ENCODE data around the gene MRPS23. TPM values are rescaled to one million over a fixed set of nuclear protein-coding genes. Genes with fewer than 3 reads are reported as not detected.

MRPS23 gene
- total RNA-seq, 3 donors from 2014 or later (not counting 1 experiment from before 2014, with no cell fraction given) = 12.8 to 17.3 (median 17.2) TPM

DNA sequence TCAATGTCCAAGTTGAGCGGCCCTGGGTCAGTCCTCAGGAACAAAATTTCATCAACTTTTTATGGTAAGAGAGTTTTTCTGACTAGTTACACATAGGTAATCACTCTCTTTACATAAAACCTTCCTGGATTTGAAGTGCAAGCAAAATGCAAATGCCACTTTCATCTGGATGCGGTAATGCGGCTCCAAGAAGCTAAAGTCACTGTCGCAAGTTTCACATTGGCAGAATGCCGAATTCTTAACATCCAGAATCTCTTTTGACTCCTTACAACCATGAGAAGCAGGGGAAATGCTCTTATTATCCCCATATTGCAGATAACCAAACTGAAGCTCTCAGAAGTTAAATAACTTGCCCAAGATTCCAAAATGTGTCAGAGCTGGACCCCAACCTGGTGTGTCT lies 30.0 kb downstream of the MRPS23 start:
- no peaks in the 10 kb centered on the region for H3K36me3 ChIP-seq (ENCODE audit: control insufficient read depth, insufficient read depth, low read length)
- intact Hi-C loops (cut with micrococcal nuclease) = no loop called here
- no peak for DNase-seq
- no peak for ATAC-seq
- WGBS (ENCODE audit: insufficient coverage) = 94% methylated on average over 5 of the region's 5 CpGs
- H3K4me1 Mint-ChIP-seq = no peaks in the 10 kb centered on the region
- H3K4me3 ChIP-seq (ENCODE audit: low read length) = no peak overlapping the region
- peaks cover 6 to 31% of the 10 kb centered on the region in 2 donors for H3K27me3 Mint-ChIP-seq (ENCODE audit: low read depth in 2 of 2)
- H3K4me1 ChIP-seq (ENCODE audit: control insufficient read depth, insufficient read depth, low read length) = no peaks in the 10 kb centered on the region
- H3K9me3 Mint-ChIP-seq = no peaks in the 10 kb centered on the region
- no peak for TF ChIP-seq CTCF (IDR thresholded peaks at IDR 0.05)
- no peaks in the 10 kb centered on the region for H3K9me3 ChIP-seq (ENCODE audit: control insufficient read depth, insufficient read depth, low read length)
- H3K4me3 Mint-ChIP-seq = no peak overlapping the region
- peaks cover 3% of the 10 kb centered on the region for H3K27me3 ChIP-seq (ENCODE audit: control insufficient read depth, insufficient read depth, low read length)
- H3K27ac Mint-ChIP-seq = no peak overlapping the region
- H3K27ac ChIP-seq (ENCODE audit: low read length) = no peak overlapping the region
- no peaks in the 10 kb centered on the region for H3K36me3 Mint-ChIP-seq

DNA sequence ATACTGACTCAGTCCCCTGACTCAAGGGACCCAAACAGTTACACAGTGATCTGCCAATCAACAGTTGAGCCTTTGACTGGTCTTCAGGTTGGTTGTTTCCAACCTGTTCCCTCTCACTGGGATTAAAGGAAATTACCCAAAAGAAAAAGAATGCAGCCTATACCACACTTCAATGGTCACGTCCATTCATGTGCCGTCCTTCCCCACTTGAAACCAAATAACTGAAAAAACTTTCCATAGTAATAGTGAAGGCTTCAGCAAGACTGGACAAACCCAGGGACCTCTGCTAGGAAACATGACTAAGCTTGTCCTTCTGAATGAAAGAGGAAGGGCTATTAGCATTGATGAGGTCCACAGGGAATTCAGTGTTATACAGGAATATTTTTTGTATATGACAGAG lies 30.6 kb downstream of the MRPS23 start:
- no peak for TF ChIP-seq CTCF (IDR thresholded peaks at IDR 0.05)
- peaks cover 3% of the 10 kb centered on the region for H3K27me3 ChIP-seq (ENCODE audit: control insufficient read depth, insufficient read depth, low read length)
- H3K4me3 ChIP-seq (ENCODE audit: low read length) = no peak overlapping the region
- no peak for ATAC-seq
- no peaks in the 10 kb centered on the region for H3K9me3 ChIP-seq (ENCODE audit: control insufficient read depth, insufficient read depth, low read length)
- no peaks in the 10 kb centered on the region for H3K36me3 ChIP-seq (ENCODE audit: control insufficient read depth, insufficient read depth, low read length)
- peaks cover 10 to 37% of the 10 kb centered on the region in 2 donors for H3K27me3 Mint-ChIP-seq (ENCODE audit: low read depth in 2 of 2)
- no peaks in the 10 kb centered on the region for H3K4me1 Mint-ChIP-seq
- no peak overlapping the region for H3K4me3 Mint-ChIP-seq
- DNase-seq = no peak
- no peak overlapping the region for H3K27ac ChIP-seq (ENCODE audit: low read length)
- 80% methylated on average over 2 of the region's 2 CpGs for WGBS (ENCODE audit: insufficient coverage)
- no peak overlapping the region for H3K27ac Mint-ChIP-seq
- no peaks in the 10 kb centered on the region for H3K4me1 ChIP-seq (ENCODE audit: control insufficient read depth, insufficient read depth, low read length)
- no peaks in the 10 kb centered on the region for H3K36me3 Mint-ChIP-seq
- H3K9me3 Mint-ChIP-seq = no peaks in the 10 kb centered on the region
- intact Hi-C loops (cut with micrococcal nuclease) = no loop called here

- Mint-ChIP-seq H3K4me1 (no peaks in the 10 kb centered on the region), H3K27ac (no peak overlapping the region), H3K9me3 (no peaks in the 10 kb centered on the region), H3K4me3 (no peak overlapping the region), H3K27me3 (ENCODE audit: low read depth in 2 of 2) (peaks cover 10 to 38% of the 10 kb centered on the region in 2 donors), H3K36me3 (no peaks in the 10 kb centered on the region)
- H3K27ac ChIP-seq (ENCODE audit: low read length) = no peak overlapping the region
- no peak for TF ChIP-seq CTCF (IDR thresholded peaks at IDR 0.05)
- no peak overlapping the region for H3K4me3 ChIP-seq (ENCODE audit: low read length)
- H3K4me1 ChIP-seq (ENCODE audit: control insufficient read depth, insufficient read depth, low read length) = no peaks in the 10 kb centered on the region
- 89% methylated on average over 9 of the region's 9 CpGs for WGBS (ENCODE audit: insufficient coverage)
- intact Hi-C loops (cut with micrococcal nuclease) = no loop called here
- DNase-seq = no peak
- no peak for ATAC-seq
- peaks cover 3% of the 10 kb centered on the region for H3K27me3 ChIP-seq (ENCODE audit: control insufficient read depth, insufficient read depth, low read length)
- H3K9me3 ChIP-seq (ENCODE audit: control insufficient read depth, insufficient read depth, low read length) = no peaks in the 10 kb centered on the region
- no peaks in the 10 kb centered on the region for H3K36me3 ChIP-seq (ENCODE audit: control insufficient read depth, insufficient read depth, low read length)
Measured at GRCh38 chr17:57818066-57818465, 31.8 kb downstream of the MRPS23 start.

DNA sequence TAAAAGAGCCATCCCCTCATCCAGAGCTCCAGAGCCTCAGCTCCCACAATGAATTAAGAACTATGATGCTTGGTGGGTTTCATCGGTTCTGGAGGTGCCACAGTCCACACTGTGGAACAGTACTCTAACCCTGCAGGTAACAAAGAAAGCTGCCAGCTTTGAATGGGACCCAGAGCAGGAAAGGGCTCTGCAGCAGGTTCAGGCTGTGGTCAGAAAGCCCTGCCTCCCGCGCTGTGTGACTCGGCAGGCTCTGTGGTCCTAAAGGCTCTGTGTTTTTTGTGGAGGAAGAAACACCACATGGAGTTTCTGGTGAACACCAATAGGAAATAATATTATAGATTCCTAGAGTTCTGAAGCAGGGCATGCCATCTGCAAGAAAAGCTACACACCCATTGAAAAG lies 32.5 kb downstream of the MRPS23 start:
- no peak for TF ChIP-seq CTCF (IDR thresholded peaks at IDR 0.05)
- Histone ChIP-seq H3K27me3 (ENCODE audit: control insufficient read depth, insufficient read depth, low read length) (peaks cover 3% of the 10 kb centered on the region), H3K4me1 (ENCODE audit: control insufficient read depth, insufficient read depth, low read length) (no peaks in the 10 kb centered on the region), H3K27ac (ENCODE audit: low read length) (no peak overlapping the region), H3K4me3 (ENCODE audit: low read length) (no peak overlapping the region), H3K9me3 (ENCODE audit: control insufficient read depth, insufficient read depth, low read length) (no peaks in the 10 kb centered on the region), H3K36me3 (ENCODE audit: control insufficient read depth, insufficient read depth, low read length) (no peaks in the 10 kb centered on the region)
- Mint-ChIP-seq H3K27me3 (ENCODE audit: low read depth in 2 of 2) (peaks cover 10 to 38% of the 10 kb centered on the region in 2 donors), H3K9me3 (no peaks in the 10 kb centered on the region), H3K4me3 (no peak overlapping the region), H3K36me3 (no peaks in the 10 kb centered on the region), H3K4me1 (no peaks in the 10 kb centered on the region), H3K27ac (no peak overlapping the region)
- intact Hi-C loops (cut with micrococcal nuclease) = no loop called here
- DNase-seq (no peak), ATAC-seq (no peak)
- WGBS (ENCODE audit: insufficient coverage) = 72% methylated on average over 4 of the region's 4 CpGs

Measured in natural killer cell (primary cell).